ENCODE data around the gene CC2D2A.
"Not testable (repeated sequence)": the region's sequence is repeated elsewhere in the genome, so short reads cannot be mapped to it uniquely, and the experiment has no call there.

Gene CC2D2A

GRCh38 chr4:15557786-15558550, 88.3 kb downstream of the CC2D2A start:
- DNase-seq (ENCODE audit: low spot score) = no peak

- DNase-seq (ENCODE audit: low spot score) = no peak
These were observed 88.9 kb downstream of the CC2D2A start for GRCh38 chr4:15558561-15558960.

GRCh38 chr4:15562114-15562513, 92.4 kb downstream of the CC2D2A start:
- no peak for DNase-seq (ENCODE audit: low spot score)

- no peak for DNase-seq (ENCODE audit: low spot score)
These were observed 92.9 kb downstream of the CC2D2A start for GRCh38 chr4:15562623-15563022.

GRCh38 chr4:15563871-15564270, 94.2 kb downstream of the CC2D2A start:
- DNase-seq (ENCODE audit: low spot score) = no peak

- no peak for DNase-seq (ENCODE audit: low spot score)
These were observed 99.1 kb downstream of the CC2D2A start for GRCh38 chr4:15568821-15569220.

GRCh38 chr4:15569746-15570145, 100.1 kb downstream of the CC2D2A start:
- DNase-seq (ENCODE audit: low spot score) = no peak

- no peak for DNase-seq (ENCODE audit: low spot score)
These were observed 106.3 kb downstream of the CC2D2A start for GRCh38 chr4:15575966-15576365.

- no peak for DNase-seq (ENCODE audit: low spot score)
These were observed 107.8 kb downstream of the CC2D2A start for GRCh38 chr4:15577508-15577907.

- DNase-seq (ENCODE audit: low spot score) = no peak
These were observed 115.1 kb downstream of the CC2D2A start for GRCh38 chr4:15584785-15585184.

- no peak for DNase-seq (ENCODE audit: low spot score)
These were observed 115.6 kb downstream of the CC2D2A start for GRCh38 chr4:15585331-15585730.

- DNase-seq (ENCODE audit: low spot score) = no peak
These were observed 116.4 kb downstream of the CC2D2A start for GRCh38 chr4:15586066-15586465.

- DNase-seq (ENCODE audit: low spot score) = no peak
These were observed 118.0 kb downstream of the CC2D2A start for GRCh38 chr4:15587649-15588048.

GRCh38 chr4:15592799-15593198, 123.1 kb downstream of the CC2D2A start:
- DNase-seq (ENCODE audit: low spot score) = no peak

- DNase-seq (ENCODE audit: low spot score) = no peak
These were observed 129.0 kb downstream of the CC2D2A start for GRCh38 chr4:15598644-15599043.

GRCh38 chr4:15600176-15600575, 130.5 kb downstream of the CC2D2A start:
- DNase-seq (ENCODE audit: low spot score) = no peak

- DNase-seq (ENCODE audit: low spot score) = no peak
These were observed 132.2 kb downstream of the CC2D2A start for GRCh38 chr4:15601862-15602261.

- no peak for DNase-seq (ENCODE audit: low spot score)
These were observed 135.9 kb downstream of the CC2D2A start for GRCh38 chr4:15605537-15605936.

GRCh38 chr4:15610855-15611254, 141.2 kb downstream of the CC2D2A start:
- no peak for DNase-seq (ENCODE audit: low spot score)

- no peak for DNase-seq (ENCODE audit: low spot score)
These were observed 142.5 kb downstream of the CC2D2A start for GRCh38 chr4:15612136-15612535.

GRCh38 chr4:15614891-15615290, 145.2 kb downstream of the CC2D2A start:
- not testable (repeated sequence) for DNase-seq (ENCODE audit: low spot score)

- not testable (repeated sequence) for DNase-seq (ENCODE audit: low spot score)
These were observed 147.7 kb downstream of the CC2D2A start for GRCh38 chr4:15617407-15617806.

GRCh38 chr4:15636818-15637217, 167.1 kb downstream of the CC2D2A start:
- DNase-seq (ENCODE audit: low spot score) = no peak

GRCh38 chr4:15638418-15638817, 168.7 kb downstream of the CC2D2A start:
- no peak for DNase-seq (ENCODE audit: low spot score)
